Measurements from ENCODE around the gene DDX1. TPM values are rescaled to one million over a fixed set of nuclear protein-coding genes. Genes with fewer than 3 reads are reported as not detected.
"Not testable (repeated sequence)": the region's sequence is repeated elsewhere in the genome, so short reads cannot be mapped to it uniquely, and the experiment has no call there.

DDX1 gene
- total and polyA plus RNA-seq, 2 experiments from 2014 or later = 72.6 to 101 TPM

GRCh38 chr2:15607709-15608391, 16.2 kb downstream of the DDX1 start:
- Histone ChIP-seq H3K27me3 (replicated peaks; ENCODE audit: insufficient read depth) (no peaks in the 10 kb centered on the region), H3K36me3 (ENCODE audit: low read depth) (peaks cover 70% of the 10 kb centered on the region), H3K27ac (no peak overlapping the region), H3K9me3 (ENCODE audit: low read depth) (no peaks in the 10 kb centered on the region), H4K20me1 (ENCODE audit: insufficient read depth) (no peaks in the 10 kb centered on the region), H3K4me2 (ENCODE audit: unreplicated experiment) (no peak overlapping the region), H3K4me1 (ENCODE audit: insufficient read depth) (no peaks in the 10 kb centered on the region), H3K79me2 (ENCODE audit: insufficient read depth) (peaks cover 10% of the 10 kb centered on the region; the same call in 1 of the 2 replicates), H3K9ac (no peak overlapping the region), H3F3A (ENCODE audit: insufficient read depth) (peaks cover 8% of the 10 kb centered on the region; the same call in 1 of the 2 replicates), H3K4me3 (no peak overlapping the region), H2AFZ (no peak overlapping the region), H3K9me2 (ENCODE audit: insufficient read depth) (no peaks in the 10 kb centered on the region)
- TF ChIP-seq EZH2 (IDR thresholded peaks at IDR 0.05; ENCODE audit: insufficient read depth, poor library complexity, severe bottlenecking) (no peak), EZH2phosphoT487 (IDR thresholded peaks at IDR 0.05; ENCODE audit: insufficient read depth, low read depth) (no peak)
- in situ Hi-C loops (cut with MboI) = no loop called here
- DNase-seq = no peak
- 95% methylated on average over 7 of the region's 7 CpGs for WGBS, 2 experiments (ENCODE audit: low coverage in 1 of 2, low lambda C conversion rate in 2 of 2, missing lambda C conversion rate in 2 of 2)

GRCh38 chr2:15608392-15608761, 16.7 kb downstream of the DDX1 start:
- Histone ChIP-seq H3F3A (ENCODE audit: insufficient read depth) (peaks cover 8% of the 10 kb centered on the region; the same call in 1 of the 2 replicates), H3K27ac (no peak overlapping the region), H3K4me2 (ENCODE audit: unreplicated experiment) (no peak overlapping the region), H3K4me3 (no peak overlapping the region), H3K79me2 (ENCODE audit: insufficient read depth) (peaks cover 10% of the 10 kb centered on the region; the same call in 1 of the 2 replicates), H3K9me2 (ENCODE audit: insufficient read depth) (no peaks in the 10 kb centered on the region), H3K27me3 (replicated peaks; ENCODE audit: insufficient read depth) (no peaks in the 10 kb centered on the region), H3K9ac (no peak overlapping the region), H4K20me1 (ENCODE audit: insufficient read depth) (no peaks in the 10 kb centered on the region), H3K36me3 (ENCODE audit: low read depth) (peaks cover 64% of the 10 kb centered on the region), H3K9me3 (ENCODE audit: low read depth) (no peaks in the 10 kb centered on the region), H2AFZ (no peak overlapping the region), H3K4me1 (ENCODE audit: insufficient read depth) (no peaks in the 10 kb centered on the region)
- in situ Hi-C loops (cut with MboI) = no loop called here
- no peak for DNase-seq
- TF ChIP-seq EZH2 (IDR thresholded peaks at IDR 0.05; ENCODE audit: insufficient read depth, poor library complexity, severe bottlenecking) = no peak
- no peak for TF ChIP-seq EZH2phosphoT487 (IDR thresholded peaks at IDR 0.05; ENCODE audit: insufficient read depth, low read depth)
- WGBS, 2 experiments (ENCODE audit: low coverage in 1 of 2, low lambda C conversion rate in 2 of 2, missing lambda C conversion rate in 2 of 2) = 97 to 98% methylated on average over 4 of the region's 4 CpGs

- Histone ChIP-seq H3K4me2 (ENCODE audit: unreplicated experiment) (no peak overlapping the region), H3F3A (ENCODE audit: insufficient read depth) (peaks cover 8% of the 10 kb centered on the region; the same call in 1 of the 2 replicates), H3K27ac (no peak overlapping the region), H3K4me3 (no peak overlapping the region), H3K79me2 (ENCODE audit: insufficient read depth) (peaks cover 16% of the 10 kb centered on the region; the same call in 1 of the 2 replicates), H3K36me3 (ENCODE audit: low read depth) (peaks cover 60% of the 10 kb centered on the region), H3K4me1 (ENCODE audit: insufficient read depth) (no peaks in the 10 kb centered on the region), H3K9ac (no peak overlapping the region), H3K9me3 (ENCODE audit: low read depth) (no peaks in the 10 kb centered on the region), H3K27me3 (replicated peaks; ENCODE audit: insufficient read depth) (no peaks in the 10 kb centered on the region), H3K9me2 (ENCODE audit: insufficient read depth) (no peaks in the 10 kb centered on the region), H4K20me1 (ENCODE audit: insufficient read depth) (no peaks in the 10 kb centered on the region), H2AFZ (no peak overlapping the region)
- DNase-seq = no peak
- no peak for TF ChIP-seq EZH2phosphoT487 (IDR thresholded peaks at IDR 0.05; ENCODE audit: insufficient read depth, low read depth)
- no peak for TF ChIP-seq EZH2 (IDR thresholded peaks at IDR 0.05; ENCODE audit: insufficient read depth, poor library complexity, severe bottlenecking)
- in situ Hi-C loops (cut with MboI) = no loop called here
- 94 to 100% methylated on average over 1 of the region's 1 CpG for WGBS, 2 experiments (ENCODE audit: low coverage in 1 of 2, low lambda C conversion rate in 2 of 2, missing lambda C conversion rate in 2 of 2)
Measured at GRCh38 chr2:15609341-15610042, 17.8 kb downstream of the DDX1 start.

- in situ Hi-C loops (cut with MboI) = no loop called here
- H3K27me3 ChIP-seq (replicated peaks; ENCODE audit: insufficient read depth) = no peaks in the 10 kb centered on the region
- peaks cover 59% of the 10 kb centered on the region for H3K36me3 ChIP-seq (ENCODE audit: low read depth)
- H3K4me1 ChIP-seq (ENCODE audit: insufficient read depth) = no peaks in the 10 kb centered on the region
- H3K79me2 ChIP-seq (ENCODE audit: insufficient read depth) = peaks cover 16% of the 10 kb centered on the region; the same call in 1 of the 2 replicates
- H3K9me3 ChIP-seq (ENCODE audit: low read depth) = no peaks in the 10 kb centered on the region
- TF ChIP-seq EZH2 (IDR thresholded peaks at IDR 0.05; ENCODE audit: insufficient read depth, poor library complexity, severe bottlenecking) (no peak), EZH2phosphoT487 (IDR thresholded peaks at IDR 0.05; ENCODE audit: insufficient read depth, low read depth) (no peak)
- H3K27ac ChIP-seq = no peak overlapping the region
- no peak overlapping the region for H3K4me3 ChIP-seq
- H2AFZ ChIP-seq = no peak overlapping the region
- no peak for DNase-seq
- H3K9ac ChIP-seq = no peak overlapping the region
- H3K4me2 ChIP-seq (ENCODE audit: unreplicated experiment) = no peak overlapping the region
- H4K20me1 ChIP-seq (ENCODE audit: insufficient read depth) = no peaks in the 10 kb centered on the region
- WGBS, 2 experiments (ENCODE audit: low coverage in 1 of 2, low lambda C conversion rate in 2 of 2, missing lambda C conversion rate in 2 of 2) = 82 to 86% methylated on average over 5 of the region's 5 CpGs
- no peaks in the 10 kb centered on the region for H3K9me2 ChIP-seq (ENCODE audit: insufficient read depth)
- peaks cover 8% of the 10 kb centered on the region; the same call in 1 of the 2 replicates for H3F3A ChIP-seq (ENCODE audit: insufficient read depth)
Measured at GRCh38 chr2:15610430-15610952, 18.8 kb downstream of the DDX1 start.

GRCh38 chr2:15612101-15612500, 20.4 kb downstream of the DDX1 start:
- DNase-seq; H3K4me1 ChIP-seq (ENCODE audit: insufficient read depth); H3K9ac ChIP-seq; H3K27ac ChIP-seq; H3K9me3 ChIP-seq (ENCODE audit: low read depth); H4K20me1 ChIP-seq (ENCODE audit: insufficient read depth); H3K4me2 ChIP-seq (ENCODE audit: unreplicated experiment); in situ Hi-C loops (cut with MboI); H3K9me2 ChIP-seq (ENCODE audit: insufficient read depth); H3F3A ChIP-seq (ENCODE audit: insufficient read depth); H2AFZ ChIP-seq; H3K27me3 ChIP-seq (replicated peaks; ENCODE audit: insufficient read depth); H3K4me3 ChIP-seq: not testable (repeated sequence)
- Histone ChIP-seq H3K79me2 (ENCODE audit: insufficient read depth) (peaks cover 29% of the 10 kb centered on the region), H3K36me3 (ENCODE audit: low read depth) (peaks cover 55% of the 10 kb centered on the region)
- WGBS, 2 experiments (ENCODE audit: low coverage in 1 of 2, low lambda C conversion rate in 2 of 2, missing lambda C conversion rate in 2 of 2) = 94% methylated on average over 25 of the region's 33 CpGs; no CpG with 5 or more reads in 1 of the 2 experiments

Data from GM23248 (cell line).